MM.1S (cell line): ENCODE measurements around the gene NUMB.

Source experiments
- DNase-seq: peaks from one replicate; pipeline ENCODE4 v3.0.0-alpha.2; 2015
- H2AFZ ChIP-seq: fragments of 300-600 bp; sonication (generic); 2 replicates; pipeline ENCODE4 v1.6.0; 2016; ENCODE audit warnings: antibody characterized with exemption, low read length
- H3F3A ChIP-seq: fragments of 300-600 bp; sonication (generic); 2 replicates; pipeline ENCODE4 v1.6.1; 2016; ENCODE audit warnings: mild to moderate bottlenecking, antibody characterized with exemption, low read length, moderate library complexity, mixed read lengths; ENCODE audit not compliant: insufficient read depth
- H3K27ac ChIP-seq: fragments of 300-600 bp; sonication (generic); 2 replicates; pipeline ENCODE4 v1.5.1; 2016; ENCODE audit warnings: mild to moderate bottlenecking, low read length
- H3K27me3 ChIP-seq: fragments of 300-600 bp; sonication (generic); replicated peaks from 2 replicates; pipeline ENCODE4 v1.6.0; 2016; ENCODE audit warnings: low read length; ENCODE audit not compliant: insufficient read depth
- H3K36me3 ChIP-seq: fragments of 300-600 bp; sonication (generic); replicated peaks from 2 replicates; pipeline ENCODE4 v1.6.1; 2016; ENCODE audit warnings: mild to moderate bottlenecking, low read length, mixed read lengths; ENCODE audit not compliant: insufficient read depth
- H3K4me1 ChIP-seq: fragments of 300-600 bp; sonication (generic); 2 replicates; pipeline ENCODE4 v1.6.1; 2016; ENCODE audit warnings: low read length, mixed read lengths
- H3K4me2 ChIP-seq: fragments of 300-600 bp; sonication (generic); 2 replicates; pipeline ENCODE4 v1.6.0; 2016; ENCODE audit warnings: low read depth, low read length
- H3K4me3 ChIP-seq: fragments of 300-600 bp; sonication (generic); 2 replicates; pipeline ENCODE4 v1.5.1; 2016; ENCODE audit warnings: low read length, mixed read lengths
- H3K79me2 ChIP-seq: fragments of 300-600 bp; sonication (generic); 2 replicates; pipeline ENCODE4 v1.6.1; 2016; ENCODE audit warnings: mixed run types, low read length, mixed read lengths
- H3K9ac ChIP-seq: fragments of 300-600 bp; sonication (generic); 2 replicates; pipeline ENCODE4 v1.6.1; 2016; ENCODE audit warnings: low read length, mixed read lengths
- H3K9me2 ChIP-seq: fragments of 300-600 bp; sonication (generic); replicated peaks from 2 replicates; pipeline ENCODE4 v1.6.1; 2016; ENCODE audit warnings: mild to moderate bottlenecking, low read length, mixed read lengths; ENCODE audit not compliant: insufficient read depth
- H3K9me3 ChIP-seq: fragments of 300-600 bp; sonication (generic); replicated peaks from 2 replicates; pipeline ENCODE4 v1.6.1; 2016; ENCODE audit warnings: mild to moderate bottlenecking, low read length, mixed read lengths; ENCODE audit not compliant: insufficient read depth
- H4K20me1 ChIP-seq: fragments of 300-600 bp; sonication (generic); 2 replicates; pipeline ENCODE4 v1.6.1; 2016; ENCODE audit warnings: mild to moderate bottlenecking, low read length, moderate library complexity, mixed read lengths; ENCODE audit not compliant: insufficient read depth
- CTCF ChIP-seq: fragments of 300-600 bp; sonication (generic); IDR thresholded peaks from 2 replicates; pipeline ENCODE4 v1.5.1; 2016; ENCODE audit warnings: antibody characterized with exemption, low read length, mixed read lengths
- EZH2 ChIP-seq: fragments of 300-600 bp; sonication (generic); optimal IDR thresholded peaks from 2 replicates; pipeline ENCODE3; 2017; ENCODE audit warnings: low read depth, mild to moderate bottlenecking, antibody characterized with exemption, low read length, mixed read lengths
- EZH2phosphoT487 ChIP-seq: fragments of 300-600 bp; sonication (generic); IDR thresholded peaks from 2 replicates; pipeline ENCODE4 v1.6.1; 2018; ENCODE audit warnings: antibody characterized with exemption, low read length

Gene NUMB

GRCh38 chr14:73242357-73242901, 215.9 kb downstream of the NUMB start:
- no peaks in the 10 kb centered on the region for H4K20me1 ChIP-seq
- H3K4me1 ChIP-seq, result no peaks in the 10 kb centered on the region
- no peak overlapping the region for H3K27ac ChIP-seq
- no peaks in the 10 kb centered on the region for H3K36me3 ChIP-seq
- no peaks in the 10 kb centered on the region for H3K79me2 ChIP-seq
- H2AFZ ChIP-seq, result no peak overlapping the region
- H3K9me3 ChIP-seq, result no peaks in the 10 kb centered on the region
- H3K9ac ChIP-seq, result no peak overlapping the region
- no peak for DNase-seq
- no peaks in the 10 kb centered on the region for H3F3A ChIP-seq
- H3K4me3 ChIP-seq, result no peak overlapping the region
- no peak for TF ChIP-seq EZH2
- TF ChIP-seq CTCF, result no peak
- TF ChIP-seq EZH2phosphoT487, result no peak
- H3K27me3 ChIP-seq, result peaks cover 11% of the 10 kb centered on the region
- H3K9me2 ChIP-seq, result no peaks in the 10 kb centered on the region
- no peak overlapping the region for H3K4me2 ChIP-seq

GRCh38 chr14:73241481-73242165, 216.7 kb downstream of the NUMB start:
- H3K9ac ChIP-seq, result no peak overlapping the region

GRCh38 chr14:73240816-73241480, 217.4 kb downstream of the NUMB start:
- no peaks in the 10 kb centered on the region for H3K4me1 ChIP-seq
- no peak overlapping the region for H3K4me2 ChIP-seq
- H3K9me3 ChIP-seq, result no peaks in the 10 kb centered on the region
- TF ChIP-seq CTCF (no peak), EZH2 (no peak), EZH2phosphoT487 (no peak)
- no peak overlapping the region for H3K27ac ChIP-seq
- H3F3A ChIP-seq, result no peaks in the 10 kb centered on the region
- H3K27me3 ChIP-seq, result peaks cover 11% of the 10 kb centered on the region
- no peaks in the 10 kb centered on the region for H4K20me1 ChIP-seq
- no peaks in the 10 kb centered on the region for H3K9me2 ChIP-seq
- H3K9ac ChIP-seq, result no peak overlapping the region
- DNase-seq, result no peak
- no peaks in the 10 kb centered on the region for H3K36me3 ChIP-seq
- H2AFZ ChIP-seq, result no peak overlapping the region
- H3K79me2 ChIP-seq, result no peaks in the 10 kb centered on the region
- H3K4me3 ChIP-seq, result no peak overlapping the region

More at GRCh38 chr14:73241481-73242165, 216.7 kb downstream of the NUMB start:
- DNase-seq, result no peak
- no peaks in the 10 kb centered on the region for H3K4me1 ChIP-seq
- no peaks in the 10 kb centered on the region for H3K79me2 ChIP-seq
- H3K36me3 ChIP-seq, result no peaks in the 10 kb centered on the region
- H3K27me3 ChIP-seq, result peaks cover 11% of the 10 kb centered on the region
- no peak overlapping the region for H3K4me3 ChIP-seq
- H2AFZ ChIP-seq, result no peak overlapping the region
- no peak overlapping the region for H3K27ac ChIP-seq
- H3K4me2 ChIP-seq, result no peak overlapping the region
- H3F3A ChIP-seq, result no peaks in the 10 kb centered on the region
- no peaks in the 10 kb centered on the region for H3K9me3 ChIP-seq
- TF ChIP-seq CTCF (no peak), EZH2 (no peak), EZH2phosphoT487 (no peak)
- H4K20me1 ChIP-seq, result no peaks in the 10 kb centered on the region
- no peaks in the 10 kb centered on the region for H3K9me2 ChIP-seq
